Keratinocyte (primary cell): ENCODE data around the gene ORM1.

Experiments
- CTCF ChIP-seq, 3 experiments: IDR thresholded peaks in 1 of 3; conservative IDR thresholded peaks in 1 of 3; optimal IDR thresholded peaks in 1 of 3; 2 replicates in 2 of 3; 3 replicates in 1 of 3; pipeline versions ENCODE3 to v1.5.1; 2011; ENCODE audit warnings: low read length in 3 of 3, mild to moderate bottlenecking in 3 of 3, moderate library complexity in 2 of 3, control low read depth in 1 of 3, inconsistent platforms in 1 of 3; ENCODE audit not compliant: insufficient read depth in 2 of 3; ENCODE audit errors: extremely low read depth in 1 of 3
- EZH2 ChIP-seq: IDR thresholded peaks from one replicate; pipeline ENCODE4 v1.6.1; 2012; ENCODE audit warnings: inconsistent platforms, mild to moderate bottlenecking, low read length, moderate library complexity

- no peak for TF ChIP-seq CTCF (optimal IDR thresholded peaks at IDR 0.05 in 1 of 3, IDR thresholded peaks at IDR 0.05 in 1 of 3, conservative IDR thresholded peaks at IDR 0.05 in 1 of 3; ENCODE audit: extremely low read depth in 1 of 3, insufficient read depth in 2 of 3, low read length in 3 of 3)
- no peak for TF ChIP-seq EZH2
Observed at GRCh38 chr9:114347675-114348074, 24.8 kb downstream of the ORM1 start.
